ENCODE results near the gene PALLD.

DNA sequence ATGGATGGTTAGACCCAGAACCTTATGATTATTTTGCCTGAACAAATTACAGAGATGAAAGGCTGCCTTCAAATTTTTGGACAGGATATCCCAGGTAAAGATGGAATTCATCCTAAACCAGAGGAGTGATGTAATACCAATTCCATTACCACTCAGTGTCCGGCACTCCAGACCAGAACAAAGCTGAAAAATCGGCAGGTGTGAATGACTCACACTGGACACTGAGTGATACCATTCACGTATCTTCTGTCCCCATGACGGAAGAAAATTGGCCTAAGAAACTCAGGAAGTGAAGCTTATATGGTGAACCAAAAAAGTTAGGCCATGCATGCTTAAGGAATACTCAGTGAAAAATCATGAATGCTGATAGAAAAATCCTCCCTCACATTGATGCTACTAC, 34.5 kb downstream of the PALLD start:
- TF ChIP-seq, protein P1, sequence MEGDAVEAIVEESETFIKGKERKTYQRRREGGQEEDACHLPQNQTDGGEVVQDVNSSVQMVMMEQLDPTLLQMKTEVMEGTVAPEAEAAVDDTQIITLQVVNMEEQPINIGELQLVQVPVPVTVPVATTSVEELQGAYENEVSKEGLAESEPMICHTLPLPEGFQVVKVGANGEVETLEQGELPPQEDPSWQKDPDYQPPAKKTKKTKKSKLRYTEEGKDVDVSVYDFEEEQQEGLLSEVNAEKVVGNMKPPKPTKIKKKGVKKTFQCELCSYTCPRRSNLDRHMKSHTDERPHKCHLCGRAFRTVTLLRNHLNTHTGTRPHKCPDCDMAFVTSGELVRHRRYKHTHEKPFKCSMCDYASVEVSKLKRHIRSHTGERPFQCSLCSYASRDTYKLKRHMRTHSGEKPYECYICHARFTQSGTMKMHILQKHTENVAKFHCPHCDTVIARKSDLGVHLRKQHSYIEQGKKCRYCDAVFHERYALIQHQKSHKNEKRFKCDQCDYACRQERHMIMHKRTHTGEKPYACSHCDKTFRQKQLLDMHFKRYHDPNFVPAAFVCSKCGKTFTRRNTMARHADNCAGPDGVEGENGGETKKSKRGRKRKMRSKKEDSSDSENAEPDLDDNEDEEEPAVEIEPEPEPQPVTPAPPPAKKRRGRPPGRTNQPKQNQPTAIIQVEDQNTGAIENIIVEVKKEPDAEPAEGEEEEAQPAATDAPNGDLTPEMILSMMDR (conservative IDR thresholded peaks at IDR 0.05; ENCODE audit: low read depth, low read length), result no peak
- TF ChIP-seq EZH2phosphoT487 (IDR thresholded peaks at IDR 0.05; ENCODE audit: borderline replicate concordance, low read length), result no peak
- no peak for TF ChIP-seq EZH2 (IDR thresholded peaks at IDR 0.05; ENCODE audit: low read length, unreplicated experiment)
